ENCODE measurements around the gene PCP4.

Gene PCP4

DNA sequence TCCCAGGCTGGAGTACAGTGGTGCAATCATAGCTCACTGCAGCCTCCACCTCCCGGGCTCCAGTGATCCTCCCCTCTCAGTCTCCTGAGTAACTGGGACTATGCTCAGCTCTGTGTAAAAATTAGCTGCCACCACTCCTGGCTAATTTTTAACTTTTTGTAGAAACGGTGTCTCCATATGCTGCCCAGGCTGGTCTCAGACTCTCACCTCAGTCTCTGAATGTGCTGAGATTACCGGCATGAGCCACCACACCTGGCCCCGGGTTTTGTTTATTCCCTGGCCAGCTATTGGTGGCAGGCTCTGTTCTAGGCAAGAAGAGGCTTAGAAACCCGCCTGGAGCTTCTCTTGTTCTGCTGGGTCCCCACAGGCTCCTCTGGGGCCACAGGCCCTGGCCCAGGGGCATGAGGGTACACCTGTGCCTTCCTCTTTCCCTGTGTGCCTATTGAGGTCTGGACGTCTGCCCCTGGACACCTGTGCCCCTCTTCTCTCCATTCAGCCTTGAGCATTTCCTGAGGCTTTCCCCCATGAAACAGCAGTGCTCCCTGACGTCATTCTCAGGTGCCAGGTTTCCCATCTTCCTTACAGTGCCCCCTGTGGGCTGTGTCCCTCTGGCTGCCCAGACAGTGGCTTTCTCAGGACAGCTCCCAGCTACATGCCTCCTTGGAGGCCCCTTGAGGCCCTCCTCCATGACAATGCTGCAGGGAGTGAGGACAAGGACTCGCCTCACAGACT is 57.5 kb downstream of the PCP4 start:
- DNase-seq, result no peak

DNA sequence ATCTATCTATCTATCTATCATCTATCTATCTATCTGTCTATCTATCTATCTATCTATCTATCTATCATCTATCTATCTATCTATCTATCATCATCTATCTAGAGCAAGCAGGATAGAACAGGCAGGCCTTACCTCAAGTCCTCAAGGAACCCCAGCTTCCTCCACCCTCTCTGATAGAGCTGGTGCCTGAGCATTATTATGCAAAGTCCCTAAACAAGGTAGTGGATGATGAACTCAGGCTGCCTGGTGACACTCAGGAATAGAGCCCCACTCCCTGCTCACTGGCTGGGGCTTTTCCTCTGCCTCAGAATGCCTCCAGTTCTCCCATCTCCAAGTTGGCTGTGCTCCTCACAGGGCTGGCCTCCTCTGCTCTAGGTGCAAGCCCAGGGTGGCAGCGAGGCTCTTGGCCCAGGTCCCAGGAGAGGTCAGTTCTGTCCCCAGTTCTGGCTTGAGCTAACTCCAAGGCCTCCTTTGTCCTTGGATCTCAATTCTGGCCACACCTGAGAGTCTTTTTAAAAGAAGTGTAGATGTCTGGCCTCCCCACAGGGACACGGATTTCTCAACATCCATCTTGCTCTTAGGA is 60.2 kb downstream of the PCP4 start:
- DNase-seq, result no peak

DNA sequence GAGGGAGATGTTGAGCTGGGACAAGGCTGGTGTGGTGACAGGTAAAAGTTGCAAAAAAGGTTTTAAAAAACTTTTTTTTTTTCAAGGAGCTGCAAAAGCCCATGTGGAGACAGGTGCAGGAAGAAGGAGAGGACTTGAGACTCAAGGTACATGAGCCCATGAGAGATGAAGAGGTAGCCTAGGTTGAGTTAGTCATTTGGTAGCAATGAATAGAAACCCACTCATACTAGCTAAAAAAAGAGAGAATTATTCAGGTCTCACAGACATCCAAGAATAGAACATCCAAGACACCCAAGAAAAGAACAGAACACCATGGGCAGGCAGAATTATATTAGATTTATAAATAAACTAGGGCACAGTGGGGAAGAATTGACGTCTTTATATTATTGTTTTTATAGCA is 65.1 kb downstream of the PCP4 start:
- no peak for DNase-seq

DNA sequence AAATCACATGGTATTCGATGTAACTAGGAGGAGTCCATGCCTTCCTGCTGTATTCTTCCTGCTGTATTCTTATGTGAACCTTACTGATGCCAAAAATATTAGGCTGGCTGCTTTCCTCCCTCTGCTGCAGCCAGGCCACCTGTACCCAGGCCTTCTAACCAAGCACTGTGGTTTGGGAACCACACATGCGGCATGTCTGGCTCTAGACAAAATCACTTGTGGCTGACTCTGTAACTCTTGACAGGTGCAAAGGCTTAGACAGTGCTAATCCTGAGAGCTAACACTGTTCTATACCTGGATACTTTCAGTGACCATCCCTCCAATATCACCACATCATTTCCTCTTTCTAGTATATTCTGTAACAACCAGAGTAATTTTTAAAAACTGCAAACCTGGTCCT is 67.7 kb downstream of the PCP4 start:
- DNase-seq, result no peak

DNA sequence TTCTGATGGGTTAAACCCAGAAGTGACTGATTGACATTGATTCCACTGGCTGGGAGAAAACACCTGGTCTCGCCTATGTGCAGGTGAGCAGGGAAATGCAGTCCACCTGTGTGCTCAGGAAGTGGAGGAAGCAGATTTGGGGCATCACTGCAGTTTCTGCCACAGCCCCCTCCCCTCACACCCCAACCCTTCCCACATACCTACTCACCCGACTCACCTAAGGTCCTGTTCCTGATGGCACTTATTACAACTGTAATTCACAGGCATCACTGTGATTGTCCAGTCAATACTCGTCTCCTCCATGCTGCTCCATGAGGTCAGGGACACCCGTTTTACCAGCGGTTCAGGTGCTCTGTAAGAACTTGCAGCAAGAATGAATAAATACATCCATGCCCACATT is 68.5 kb downstream of the PCP4 start:
- DNase-seq, result no peak

DNA sequence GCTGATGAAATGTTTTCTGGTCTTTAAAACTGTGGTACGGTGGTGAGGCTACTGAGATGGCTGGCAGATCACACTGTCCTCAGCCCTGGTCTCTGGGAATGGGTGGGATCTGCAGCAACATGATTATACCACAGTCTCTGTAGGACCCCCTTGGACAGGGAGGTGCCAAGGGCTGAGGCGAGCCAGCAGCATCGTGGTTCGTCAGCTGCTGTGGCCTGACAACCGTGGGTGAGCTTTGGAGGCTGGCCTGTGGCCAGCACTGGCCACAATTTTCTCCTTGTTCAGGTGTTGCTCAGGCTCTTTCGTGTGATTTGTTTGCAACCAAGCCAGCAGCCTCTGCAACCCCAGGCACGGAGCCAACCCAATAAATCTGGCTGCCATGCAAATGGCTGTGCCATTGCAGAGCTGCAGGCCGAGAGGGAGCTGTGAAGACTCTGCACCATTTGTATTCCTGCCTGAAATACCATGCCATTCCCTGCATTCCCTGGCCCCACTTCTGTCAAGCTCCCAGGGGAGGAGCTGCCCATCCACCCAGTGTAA is 70.9 kb downstream of the PCP4 start:
- DNase-seq, result no peak

DNA sequence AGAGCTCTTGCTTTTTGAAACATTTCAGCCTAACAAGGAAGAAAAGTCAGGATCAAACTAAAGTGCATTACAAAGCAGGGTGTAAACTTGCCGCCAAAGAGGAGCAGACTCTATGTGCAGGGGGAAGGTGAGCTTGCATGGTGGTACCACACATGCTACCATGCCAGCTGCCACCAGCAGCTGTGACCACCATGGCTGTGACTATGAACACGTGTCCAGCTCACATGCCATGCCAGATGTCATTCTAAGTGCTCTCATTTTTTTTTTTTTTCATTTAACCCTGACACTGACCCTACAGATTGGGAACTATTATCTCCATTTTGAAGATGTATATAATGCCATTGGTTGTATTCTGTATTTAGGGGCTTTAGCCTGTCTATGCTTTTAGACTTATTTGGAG is 79.0 kb downstream of the PCP4 start:
- DNase-seq, result no peak

DNA sequence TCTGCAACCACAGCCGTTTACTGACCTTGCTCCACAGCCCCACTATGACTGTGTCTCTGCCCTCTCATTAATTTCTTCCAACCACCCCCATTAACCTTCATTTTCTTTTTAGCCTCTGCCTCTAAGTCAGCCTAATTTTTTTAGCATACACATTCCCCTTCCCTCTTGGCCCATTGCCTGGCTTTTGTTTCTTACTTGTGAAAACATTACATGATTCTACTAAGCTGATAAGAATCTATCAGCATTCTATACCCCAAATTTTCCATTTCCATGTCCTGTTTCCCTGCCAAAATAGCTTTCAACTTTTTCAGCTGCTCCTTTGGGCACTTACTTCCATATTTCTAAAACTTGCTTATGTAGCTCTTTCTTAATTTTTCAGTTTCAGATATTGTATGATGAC is 79.8 kb downstream of the PCP4 start:
- no peak for DNase-seq

DNA sequence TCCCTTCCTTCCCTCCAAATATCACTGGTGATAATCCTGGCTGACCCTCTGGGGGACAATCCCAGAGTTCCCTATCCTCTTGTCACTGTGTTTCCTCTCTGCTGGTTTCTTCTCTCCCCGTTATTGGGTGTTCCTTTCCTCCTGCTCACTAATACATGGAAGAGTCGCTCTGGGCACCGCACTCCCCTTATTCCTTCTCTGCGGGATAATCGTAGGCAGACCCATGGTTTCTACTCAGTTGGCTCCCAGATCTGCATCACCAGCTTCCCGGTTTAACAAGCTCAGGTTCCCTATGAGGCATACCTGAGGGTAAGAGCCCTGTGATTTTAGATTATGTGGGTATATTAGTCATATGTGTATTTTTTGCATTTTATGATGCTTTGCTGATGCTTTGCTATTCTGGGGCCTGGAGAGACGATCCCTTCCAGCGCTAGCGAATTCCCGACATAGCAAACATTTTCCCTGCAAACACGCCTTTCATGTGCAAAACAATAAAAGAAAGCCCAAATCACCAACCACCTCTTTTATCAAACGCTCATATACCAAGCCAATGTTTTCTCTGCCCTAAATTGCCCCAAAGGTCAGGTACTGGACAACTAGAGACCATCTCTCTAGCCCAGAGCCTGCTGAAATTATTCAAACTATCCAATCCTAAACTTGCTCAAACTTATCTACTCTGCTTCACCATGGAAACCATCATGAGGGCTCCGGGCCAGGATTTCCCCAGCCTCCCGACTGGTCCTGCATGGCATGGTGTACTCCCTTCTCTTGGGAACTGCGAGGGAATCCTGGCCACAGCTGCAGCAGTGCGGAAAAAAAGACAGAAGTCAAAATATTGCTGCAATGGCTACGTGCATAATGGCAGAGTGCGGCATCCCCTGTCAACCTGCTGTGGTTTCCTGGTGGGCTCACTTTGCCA is 84.2 kb downstream of the PCP4 start:
- DNase-seq, result no peak

DNA sequence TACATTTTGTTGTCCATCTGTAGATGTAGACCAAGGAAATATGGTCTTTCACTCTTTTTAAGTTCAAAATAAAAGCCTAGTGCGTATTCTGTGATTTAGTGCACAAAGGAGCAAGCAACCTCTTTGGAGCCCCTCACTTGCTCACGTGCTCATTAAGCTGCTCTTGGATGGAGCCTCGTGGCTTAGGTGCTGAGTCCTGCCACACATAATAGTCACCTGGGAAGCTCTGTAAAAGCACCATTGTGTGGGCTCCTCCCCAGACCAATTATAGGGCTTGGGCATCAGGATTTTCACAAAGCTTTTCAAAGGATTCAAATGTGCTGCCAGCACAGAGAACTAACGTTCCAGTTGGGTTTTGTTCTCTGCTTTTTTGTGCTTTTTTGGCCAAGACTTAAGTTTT is 85.0 kb downstream of the PCP4 start:
- DNase-seq, result no peak

DNA sequence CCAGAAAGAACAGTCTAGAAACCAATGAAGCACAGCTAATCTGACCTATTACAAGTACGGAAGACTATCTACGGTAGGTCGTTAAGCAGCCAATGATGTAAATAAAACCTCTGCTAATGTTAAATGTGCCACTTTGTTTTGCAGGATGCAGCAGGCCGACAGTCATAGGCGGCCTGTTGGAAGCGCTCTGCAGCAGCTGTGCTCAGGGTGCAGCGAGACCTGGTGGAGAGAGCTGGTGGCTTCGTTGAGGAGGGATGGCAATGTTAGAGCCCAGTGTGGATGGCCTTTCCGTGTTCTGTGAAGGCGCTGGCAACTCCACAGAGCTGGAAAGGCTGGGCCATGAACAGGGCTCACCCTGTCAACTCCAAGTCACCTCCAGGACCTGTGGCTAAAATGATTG is 87.3 kb downstream of the PCP4 start:
- no peak for DNase-seq

DNA sequence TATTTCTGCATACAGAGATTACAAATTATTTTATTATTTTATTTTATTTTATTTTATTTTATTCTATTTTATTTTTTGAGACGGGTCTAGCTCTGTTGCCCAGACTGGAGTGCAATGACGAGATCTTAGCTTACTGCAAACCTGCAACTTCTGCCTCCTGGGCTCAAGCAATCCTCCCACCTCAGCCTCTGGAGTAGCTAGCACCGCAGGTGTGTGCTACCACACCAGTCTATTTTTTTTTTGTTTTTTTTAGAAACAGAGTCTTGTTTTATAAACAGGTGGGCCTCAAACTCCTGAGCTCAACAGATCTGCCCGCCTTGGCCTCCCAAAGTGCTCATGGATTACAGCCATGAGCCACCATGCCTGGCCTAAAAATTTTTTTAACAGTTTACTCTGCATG is 88.1 kb downstream of the PCP4 start:
- DNase-seq, result no peak

DNA sequence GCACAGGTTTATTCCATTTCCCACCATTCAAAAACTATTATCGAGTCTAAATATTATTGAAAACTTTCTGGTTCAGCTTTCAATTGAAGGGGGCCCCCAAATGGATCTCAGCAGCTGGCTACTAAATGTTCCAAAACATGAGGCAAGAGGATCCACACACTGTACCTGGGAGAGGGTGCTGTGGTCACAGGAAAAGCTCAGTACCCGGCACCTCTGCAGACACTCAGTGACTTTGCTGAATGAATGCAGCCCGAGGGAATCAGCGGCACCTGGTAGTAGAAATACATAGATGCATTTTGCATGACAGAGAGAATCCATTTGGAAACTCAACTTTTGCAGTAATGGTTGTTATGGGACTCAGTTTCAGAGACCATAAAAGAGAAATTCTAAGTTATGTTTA is 89.3 kb downstream of the PCP4 start:
- DNase-seq, result no peak

DNA sequence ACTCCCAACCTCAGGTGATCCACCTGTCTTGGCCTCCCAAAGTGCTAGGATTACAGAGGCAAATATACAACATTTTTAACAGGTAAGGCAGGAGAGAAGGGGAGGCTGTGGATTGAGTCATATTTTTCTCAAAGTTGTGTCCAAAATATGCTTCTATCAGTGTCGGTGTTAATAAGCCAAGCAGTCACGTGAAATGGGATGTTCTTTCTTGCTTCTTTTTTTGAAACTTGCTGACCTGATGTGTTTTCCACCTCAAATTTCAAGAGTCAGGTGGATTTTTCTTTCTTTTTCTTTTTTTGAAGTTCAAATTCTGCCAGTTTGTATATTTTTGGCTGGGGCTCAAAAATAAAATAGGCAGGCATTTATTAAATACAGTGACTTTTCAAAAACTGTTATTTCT is 91.5 kb downstream of the PCP4 start:
- no peak for DNase-seq

DNA sequence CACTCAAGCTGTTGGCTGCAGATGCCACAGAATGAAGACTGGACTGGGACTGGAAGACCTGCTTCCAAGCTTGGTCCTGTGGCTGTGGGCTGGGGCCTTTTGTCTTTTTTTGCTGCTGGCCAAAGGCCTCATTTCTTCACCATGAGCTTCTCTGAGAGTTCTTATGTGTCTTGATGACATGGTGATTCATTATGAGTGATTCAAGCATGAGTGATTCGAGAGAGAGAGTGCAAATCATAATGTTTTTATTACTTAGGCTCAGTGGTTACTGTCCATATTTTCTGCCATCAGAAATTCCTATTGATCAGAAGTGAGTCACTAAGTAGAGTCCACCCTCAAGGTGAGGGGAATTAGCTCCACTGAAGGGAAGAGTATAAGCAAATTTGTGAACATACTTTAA is 94.0 kb downstream of the PCP4 start:
- DNase-seq, result no peak

DNA sequence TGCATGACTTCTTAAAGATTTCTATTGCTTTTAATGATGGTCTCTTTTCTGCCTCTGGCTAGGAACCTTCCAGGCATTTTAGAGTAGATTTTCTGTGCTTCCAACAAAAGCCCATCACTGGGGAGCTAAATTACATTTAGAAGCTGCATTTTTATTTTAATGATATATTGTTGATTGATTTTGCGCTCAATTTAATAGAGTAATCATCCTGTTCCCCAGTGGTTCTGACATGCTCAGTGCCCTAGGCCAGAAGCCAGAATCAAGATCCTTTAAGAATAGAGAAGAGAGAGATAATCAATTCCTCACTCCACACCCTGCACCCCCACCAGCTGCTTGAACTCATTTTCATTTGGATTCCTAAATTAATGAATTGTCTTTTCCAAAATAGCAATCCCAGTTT is 97.8 kb downstream of the PCP4 start:
- no peak for DNase-seq

DNA sequence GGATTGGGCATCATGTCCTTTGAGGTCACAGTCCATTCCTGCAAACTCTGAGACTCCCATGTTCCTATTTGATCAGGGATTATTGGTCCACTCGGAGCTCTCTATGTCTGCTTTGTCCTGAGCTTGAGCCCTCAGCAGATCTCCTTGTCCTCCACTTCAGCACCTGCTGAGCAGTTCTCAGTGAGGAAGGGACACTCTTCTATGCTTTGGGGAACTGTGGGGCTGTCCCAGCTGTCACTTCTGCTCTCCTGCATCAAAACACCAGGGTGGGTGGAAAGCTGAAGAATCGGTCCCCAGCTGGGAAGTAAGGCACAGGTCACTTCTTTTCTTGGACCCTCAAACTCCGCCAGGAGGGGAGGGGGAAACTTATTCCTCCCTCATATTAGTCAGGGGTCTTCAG is 99.5 kb downstream of the PCP4 start:
- DNase-seq, result no peak

DNA sequence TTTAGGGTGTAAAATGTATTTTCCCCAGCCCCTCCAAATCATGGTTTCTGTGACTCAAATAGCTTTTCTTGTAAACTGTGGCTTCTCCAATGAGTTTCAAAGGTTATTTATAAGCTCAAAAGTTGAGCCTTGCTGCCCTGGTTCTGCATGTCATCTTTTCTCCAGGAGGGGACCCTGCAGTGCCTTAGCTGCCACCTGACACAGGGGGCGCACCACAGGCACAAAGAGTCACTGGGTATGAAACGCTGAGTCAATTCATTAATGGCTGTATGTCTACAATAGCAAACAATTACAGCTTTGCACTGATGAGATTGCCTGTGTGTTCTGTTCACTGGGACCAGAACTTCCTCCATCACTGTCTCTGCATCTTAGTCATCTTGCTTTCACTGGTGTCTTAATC is 100.8 kb downstream of the PCP4 start:
- DNase-seq, result no peak

DNA sequence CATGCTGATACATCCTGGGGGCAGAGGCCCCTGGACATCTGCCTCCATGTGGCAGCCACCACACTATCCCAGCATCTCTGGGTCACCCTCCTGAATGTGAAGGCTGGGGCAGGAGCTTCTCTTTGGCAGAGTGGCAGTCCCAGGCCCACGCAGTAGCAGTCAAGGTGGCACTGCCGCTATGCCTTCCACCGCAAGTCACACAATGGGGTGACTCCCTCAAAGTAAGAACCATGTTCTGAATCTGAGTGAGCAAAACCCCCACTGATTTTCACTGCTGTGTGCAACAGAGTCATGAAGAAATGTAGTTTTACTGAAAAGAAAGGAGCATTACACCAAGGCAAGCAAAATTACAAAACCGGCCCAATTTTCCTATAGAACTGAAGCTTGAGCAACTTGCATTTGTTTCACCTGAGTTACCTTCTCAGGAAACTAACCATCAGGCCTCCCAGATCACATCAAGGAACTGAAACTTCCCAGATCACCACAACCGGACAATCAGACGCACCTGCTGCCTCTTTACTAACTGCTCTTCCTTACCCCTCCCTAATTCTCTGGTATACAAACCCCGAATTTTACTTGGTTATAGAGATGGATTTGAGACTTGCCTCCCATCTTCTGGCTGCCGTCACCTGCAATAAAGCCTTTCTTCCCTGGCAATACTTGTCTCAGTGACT is 102.6 kb downstream of the PCP4 start:
- DNase-seq, result no peak

DNA sequence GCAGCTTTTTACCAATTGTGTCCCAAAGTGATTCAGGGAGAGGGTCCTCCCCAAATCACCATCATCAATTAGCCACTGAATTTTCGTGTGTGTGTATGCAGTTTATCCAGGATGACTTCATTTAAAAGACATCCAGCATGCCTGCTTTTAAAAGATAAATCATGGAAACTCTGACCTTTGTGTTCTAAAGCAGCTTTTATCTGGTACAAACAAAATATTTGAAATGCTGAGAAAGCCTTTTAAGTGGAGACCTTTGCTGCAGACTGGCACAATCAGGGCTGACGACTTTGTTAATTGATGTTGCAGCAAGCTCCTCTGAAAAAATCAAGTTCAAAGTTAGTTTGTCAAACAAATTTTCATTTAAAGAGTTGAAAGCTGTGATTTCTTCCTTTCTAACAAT is 104.7 kb downstream of the PCP4 start:
- DNase-seq, result no peak

DNA sequence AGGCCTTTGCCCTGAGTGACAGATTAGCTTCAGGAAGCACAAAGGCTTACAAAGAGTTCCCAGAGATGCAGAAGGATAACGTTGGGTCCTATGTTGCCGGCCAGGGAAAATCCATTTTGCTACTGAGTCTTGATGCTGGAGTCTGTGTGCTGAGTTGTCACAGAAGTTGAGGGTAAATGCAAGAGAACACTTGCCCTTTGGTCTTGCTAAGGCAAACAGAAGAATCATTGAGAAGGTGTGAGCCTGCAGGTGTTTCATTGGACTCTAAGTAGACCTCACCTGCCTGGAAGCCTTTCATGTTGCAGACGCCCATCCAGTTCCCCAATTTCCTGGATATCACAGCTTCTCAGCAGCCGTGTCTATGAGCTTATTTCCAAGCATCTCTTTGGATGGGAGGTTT is 105.2 kb downstream of the PCP4 start:
- no peak for DNase-seq

DNA sequence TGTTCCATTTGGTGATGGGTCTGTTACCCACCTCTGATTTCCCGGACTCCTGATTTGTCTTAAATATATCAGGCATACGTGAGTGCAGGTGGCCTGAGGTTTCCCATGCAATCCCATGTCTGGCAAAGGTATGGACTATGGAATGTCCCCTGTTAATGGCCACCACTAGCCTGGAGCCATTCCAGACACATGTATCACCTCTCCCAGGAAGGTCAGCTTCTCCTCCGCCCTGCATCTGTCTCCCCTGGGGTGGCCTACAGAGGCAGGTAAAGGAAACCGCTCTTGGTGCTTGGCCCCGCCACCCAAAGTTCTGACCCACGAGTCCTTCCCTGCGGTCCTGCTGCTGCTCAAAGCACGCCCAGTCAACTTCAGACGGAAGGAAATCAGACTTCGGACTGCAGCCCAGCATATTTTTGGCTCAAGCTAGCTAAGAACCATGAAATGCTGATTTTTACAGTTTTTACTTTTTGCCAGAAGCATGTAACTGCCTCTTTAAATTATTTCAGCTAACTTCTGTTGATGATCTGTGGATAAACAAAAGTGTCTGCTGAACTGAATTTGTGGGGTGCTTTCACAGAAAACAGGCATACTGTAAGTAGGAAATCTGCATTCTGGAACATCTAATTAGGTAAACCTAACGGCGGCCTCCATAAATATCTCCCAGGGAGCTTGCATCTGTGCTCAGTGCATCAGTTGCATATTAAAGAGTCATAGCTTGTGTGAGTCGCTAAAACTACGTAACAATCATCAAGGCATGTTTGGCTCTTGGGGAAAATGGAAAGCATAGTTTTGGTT is 105.9 kb downstream of the PCP4 start:
- no peak for DNase-seq
